IPS-NIHi7 (cell line): ENCODE results near the gene ACSL3.
A peak's percentile ranks its signal among the peaks of the same experiment; 100 is the strongest.

Experiments
- DNase-seq: peaks from one replicate; pipeline ENCODE4 v3.0.0; 2012; ENCODE audit warnings: mixed read lengths; ENCODE audit errors: extremely low spot score

ACSL3 gene

GRCh38 chr2:222879604-222879933 is 18.7 kb downstream of the ACSL3 start:
- no peak for DNase-seq

GRCh38 chr2:222882484-222882928 is 21.7 kb downstream of the ACSL3 start:
- no peak for DNase-seq

- no peak for DNase-seq
Measured at GRCh38 chr2:222883420-222883819, 22.6 kb downstream of the ACSL3 start.

GRCh38 chr2:222884114-222884771 is 23.4 kb downstream of the ACSL3 start:
- DNase-seq = no peak

- no peak for DNase-seq
Measured at GRCh38 chr2:222884805-222885424, 24.1 kb downstream of the ACSL3 start.

GRCh38 chr2:222887124-222887523 is 26.3 kb downstream of the ACSL3 start:
- DNase-seq = no peak

GRCh38 chr2:222888716-222889115 is 27.9 kb downstream of the ACSL3 start:
- no peak for DNase-seq

- DNase-seq = no peak
Measured at GRCh38 chr2:222891890-222892289, 31.1 kb downstream of the ACSL3 start.

GRCh38 chr2:222892321-222892720 is 31.5 kb downstream of the ACSL3 start:
- DNase-seq = no peak

GRCh38 chr2:222892761-222893160 is 31.9 kb downstream of the ACSL3 start:
- no peak for DNase-seq

GRCh38 chr2:222893716-222894115 is 32.9 kb downstream of the ACSL3 start:
- DNase-seq = no peak

GRCh38 chr2:222895144-222895543 is 34.3 kb downstream of the ACSL3 start:
- DNase-seq = no peak

- no peak for DNase-seq
Measured at GRCh38 chr2:222897898-222898297, 37.1 kb downstream of the ACSL3 start.

GRCh38 chr2:222899413-222900181 is 38.8 kb downstream of the ACSL3 start:
- DNase-seq = no peak

- DNase-seq = no peak
Measured at GRCh38 chr2:222900354-222900753, 39.5 kb downstream of the ACSL3 start.

- DNase-seq = no peak
Measured at GRCh38 chr2:222902660-222903059, 41.8 kb downstream of the ACSL3 start.

GRCh38 chr2:222903234-222904220 is 42.7 kb downstream of the ACSL3 start:
- DNase-seq = peak; percentile 42

- DNase-seq = no peak
Measured at GRCh38 chr2:222904557-222905258, 43.9 kb downstream of the ACSL3 start.

GRCh38 chr2:222907048-222907447 is 46.2 kb downstream of the ACSL3 start:
- DNase-seq = no peak

- DNase-seq = peak; percentile 36
Measured at GRCh38 chr2:222907790-222908441, 47.1 kb downstream of the ACSL3 start.

GRCh38 chr2:222909286-222909685 is 48.5 kb downstream of the ACSL3 start:
- no peak for DNase-seq
